H9 (cell line): ENCODE data around the gene SELENOV. TPM values are rescaled to one million over a fixed set of nuclear protein-coding genes. Genes with fewer than 3 reads are reported as not detected.

Experiments used
- DNase-seq: peaks from one replicate; pipeline ENCODE4 v3.0.0-alpha.2; 2017
- H2AFZ ChIP-seq: one replicate; pipeline ENCODE4 v1.6.1; 2013; ENCODE audit warnings: mild to moderate bottlenecking, low read length, control low read depth, moderate library complexity
- H2AK5ac ChIP-seq: 2 replicates; pipeline ENCODE4 v1.6.1; 2013; ENCODE audit warnings: low read length, control low read depth, mixed read lengths; ENCODE audit not compliant: insufficient read length
- H2BK120ac ChIP-seq: one replicate; pipeline ENCODE4 v1.6.1; 2013; ENCODE audit warnings: low read depth, mild to moderate bottlenecking, low read length, control low read depth, inconsistent platforms; ENCODE audit not compliant: poor library complexity, severe bottlenecking
- H2BK12ac ChIP-seq: 2 replicates; pipeline ENCODE4 v1.6.1; 2013; ENCODE audit warnings: low read length, control low read depth, mixed read lengths, low read depth; ENCODE audit not compliant: insufficient read length
- H2BK15ac ChIP-seq: 2 replicates; pipeline ENCODE4 v1.6.1; 2013; ENCODE audit warnings: low read depth, low read length, control low read depth
- H2BK20ac ChIP-seq: one replicate; pipeline ENCODE4 v1.6.1; 2013; ENCODE audit warnings: low read depth, mild to moderate bottlenecking, low read length, control low read depth, inconsistent platforms; ENCODE audit not compliant: poor library complexity, severe bottlenecking
- H2BK5ac ChIP-seq: 2 replicates; pipeline ENCODE4 v1.6.1; 2013; ENCODE audit warnings: low read length, control low read depth, mixed read lengths; ENCODE audit not compliant: insufficient read length
- H3K14ac ChIP-seq: 2 replicates; pipeline ENCODE4 v1.6.1; 2013; ENCODE audit warnings: low read length, control low read depth; ENCODE audit not compliant: insufficient read depth
- H3K18ac ChIP-seq: 2 replicates; pipeline ENCODE4 v1.6.1; 2013; ENCODE audit warnings: low read depth, mild to moderate bottlenecking, mixed read lengths, low read length, control low read depth; ENCODE audit not compliant: insufficient read length
- H3K23ac ChIP-seq: 2 replicates; pipeline ENCODE4 v1.6.1; 2013; ENCODE audit warnings: low read length, control low read depth, mixed read lengths, low read depth; ENCODE audit not compliant: insufficient read length
- H3K23me2 ChIP-seq: 2 replicates; pipeline ENCODE4 v1.6.1; 2013; ENCODE audit warnings: low read depth, mild to moderate bottlenecking, mixed read lengths, low read length, control low read depth; ENCODE audit not compliant: insufficient read length, poor library complexity, severe bottlenecking
- H3K27ac ChIP-seq: 2 replicates; pipeline ENCODE4 v1.5.1; 2013; ENCODE audit warnings: low read length, control low read depth, mixed read lengths, low read depth; ENCODE audit not compliant: insufficient read length
- H3K27me3 ChIP-seq: 2 replicates; pipeline ENCODE4 v1.6.1; 2013; ENCODE audit warnings: low read length, control low read depth, inconsistent platforms; ENCODE audit not compliant: insufficient read depth
- H3K4ac ChIP-seq: 2 replicates; pipeline ENCODE4 v1.6.1; 2013; ENCODE audit warnings: low read depth, mild to moderate bottlenecking, control low read depth, inconsistent platforms, low read length, moderate library complexity
- H3K4me1 ChIP-seq: 2 replicates; pipeline ENCODE4 v1.6.1; 2013; ENCODE audit warnings: low read length, control low read depth, inconsistent platforms; ENCODE audit not compliant: insufficient read depth
- H3K4me2 ChIP-seq: 2 replicates; pipeline ENCODE4 v1.6.1; 2013; ENCODE audit warnings: low read length, control low read depth, mixed read lengths; ENCODE audit not compliant: insufficient read length, insufficient read depth
- H3K56ac ChIP-seq: 2 replicates; pipeline ENCODE4 v1.6.1; 2013; ENCODE audit warnings: low read depth, mild to moderate bottlenecking, mixed read lengths, low read length, control low read depth; ENCODE audit not compliant: insufficient read length
- H3K79me1 ChIP-seq: 2 replicates; pipeline ENCODE4 v1.6.1; 2013; ENCODE audit warnings: low read depth, mild to moderate bottlenecking, moderate library complexity, low read length, control low read depth, inconsistent platforms; ENCODE audit not compliant: insufficient read depth, poor library complexity, severe bottlenecking
- H3K79me2 ChIP-seq: 2 replicates; pipeline ENCODE4 v1.6.1; 2013; ENCODE audit warnings: low read length, control low read depth, inconsistent platforms; ENCODE audit not compliant: insufficient read depth
- H3K9ac ChIP-seq: 2 replicates; pipeline ENCODE4 v1.6.1; 2013; ENCODE audit warnings: low read length, control low read depth, mixed read lengths; ENCODE audit not compliant: insufficient read length; ENCODE audit errors: extremely low read depth
- H3K9me3 ChIP-seq: one replicate; pipeline ENCODE4 v1.6.1; 2013; ENCODE audit warnings: low read depth, low read length, inconsistent platforms; ENCODE audit not compliant: control insufficient read depth
- H3T11ph ChIP-seq: one replicate; pipeline ENCODE4 v1.6.1; 2013; ENCODE audit warnings: mild to moderate bottlenecking, low read length, control low read depth, inconsistent platforms
- H4K20me1 ChIP-seq: one replicate; pipeline ENCODE4 v1.6.1; 2013; ENCODE audit not compliant: control insufficient read depth, insufficient read length, insufficient read depth
- H4K5ac ChIP-seq: 2 replicates; pipeline ENCODE4 v1.6.1; 2013; ENCODE audit warnings: low read depth, mild to moderate bottlenecking, mixed read lengths, low read length, control low read depth; ENCODE audit not compliant: insufficient read length
- H4K8ac ChIP-seq: replicated peaks from 2 replicates; pipeline ENCODE4 v1.6.1; 2013; ENCODE audit warnings: low read length, control low read depth, mixed read lengths, low read depth; ENCODE audit not compliant: insufficient read length
- H4K91ac ChIP-seq: 2 replicates; pipeline ENCODE4 v1.6.1; 2013; ENCODE audit warnings: low read depth, mild to moderate bottlenecking, moderate library complexity, mixed read lengths, low read length, control low read depth; ENCODE audit not compliant: insufficient read length
- H3K27ac Mint-ChIP-seq, 3 experiments: 2 replicates in 2 of 3; 3 replicates in 1 of 3; pipeline ENCODE4 v1.8.0; 2020 to 2021; ENCODE audit warnings: mixed read lengths in 3 of 3, mild to moderate bottlenecking in 1 of 3, moderate library complexity in 1 of 3
- H3K27me3 Mint-ChIP-seq: 2 replicates; pipeline ENCODE4 v1.8.0; 2021; ENCODE audit warnings: low read depth, mild to moderate bottlenecking, moderate library complexity, mixed read lengths
- H3K36me3 Mint-ChIP-seq, 3 experiments: 2 replicates in 2 of 3; 3 replicates in 1 of 3; pipeline ENCODE4 v1.8.0; 2020 to 2021; ENCODE audit warnings: low read depth in 3 of 3, mixed read lengths in 3 of 3; ENCODE audit not compliant: insufficient read depth in 1 of 3
- H3K4me1 Mint-ChIP-seq, 2 experiments: 2 replicates each; pipeline ENCODE4 v1.8.0; 2020; ENCODE audit warnings: mixed read lengths in 2 of 2
- H3K4me3 Mint-ChIP-seq, 2 experiments: 2 replicates in 1 of 2; 3 replicates in 1 of 2; pipeline ENCODE4 v1.8.0; 2020 to 2021; ENCODE audit warnings: mild to moderate bottlenecking in 2 of 2, mixed read lengths in 2 of 2, moderate library complexity in 1 of 2
- H3K9me3 Mint-ChIP-seq, 2 experiments: 2 replicates in 1 of 2; 3 replicates in 1 of 2; pipeline ENCODE4 v1.8.0; 2020; ENCODE audit warnings: mild to moderate bottlenecking in 2 of 2, mixed read lengths in 2 of 2, moderate library complexity in 1 of 2
- WGBS: extraction: QIAGEN DNeasy Blood & Tissue Kit; methylation state at CpG from one replicate; pipeline ENCODE4 v1.1.7; 2013; ENCODE audit warnings: missing lambda C conversion rate, low lambda C conversion rate, mixed read lengths; ENCODE audit not compliant: insufficient read length; ENCODE audit errors: extremely low coverage; 5-methylcytosine and 5-hydroxymethylcytosine counted together
- total RNA-seq: library from RNA; stranded (reverse); gene quantifications from 2 replicates; pipeline ENCODE4 v1.2.1, GENCODE V29; 2021
- TF ChIP-seq, protein P1 (sequence below): fragments of 200-600 bp; sonication (generic); conservative IDR thresholded peaks from 3 replicates; pipeline ENCODE4 v1.8.0; 2021; ENCODE audit warnings: antibody characterized with exemption, mild to moderate bottlenecking

The SELENOV gene
- total RNA-seq, 1 experiment from 2014 or later = 6.9 TPM

DNA sequence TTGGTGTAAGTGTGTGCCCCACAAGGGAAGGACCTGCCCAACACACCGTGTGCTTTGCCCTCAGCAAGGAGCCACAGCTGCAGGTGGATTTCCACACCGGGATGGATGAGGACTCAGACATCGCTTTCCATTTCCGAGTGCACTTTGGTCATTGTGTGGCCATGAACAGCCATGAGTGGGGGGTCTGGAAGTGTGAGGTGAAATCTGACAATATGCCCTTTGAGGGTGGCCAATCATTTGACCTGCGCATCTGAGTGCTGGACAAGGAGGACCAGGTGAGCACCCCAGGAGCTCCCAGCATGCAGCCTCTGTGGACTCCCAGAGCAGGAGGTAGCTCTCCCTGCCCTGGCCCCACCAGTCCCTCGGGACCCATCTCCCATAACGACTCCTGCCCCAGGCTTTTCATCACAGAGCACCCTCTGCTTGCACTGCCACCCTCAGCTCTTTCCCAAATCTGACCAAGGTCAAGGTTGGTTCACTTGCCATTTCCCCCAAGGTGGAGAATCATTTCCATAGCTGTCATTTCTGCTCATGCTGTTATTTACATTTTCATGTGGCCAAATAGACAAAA is 38.2 kb downstream of the SELENOV start:
- H4K5ac ChIP-seq = no peak overlapping the region
- Mint-ChIP-seq H3K36me3 (no peaks in the 10 kb centered on the region), H3K27ac (no peak overlapping the region), H3K27me3 (peaks cover 1% of the 10 kb centered on the region; the same call in 1 of the 2 replicates), H3K4me1 (no peaks in the 10 kb centered on the region), H3K9me3 (no peaks in the 10 kb centered on the region), H3K4me3 (no peak overlapping the region)
- no peak overlapping the region for H2BK20ac ChIP-seq
- H2AK5ac ChIP-seq = no peak overlapping the region
- no peaks in the 10 kb centered on the region for H4K20me1 ChIP-seq
- TF ChIP-seq, protein P1, sequence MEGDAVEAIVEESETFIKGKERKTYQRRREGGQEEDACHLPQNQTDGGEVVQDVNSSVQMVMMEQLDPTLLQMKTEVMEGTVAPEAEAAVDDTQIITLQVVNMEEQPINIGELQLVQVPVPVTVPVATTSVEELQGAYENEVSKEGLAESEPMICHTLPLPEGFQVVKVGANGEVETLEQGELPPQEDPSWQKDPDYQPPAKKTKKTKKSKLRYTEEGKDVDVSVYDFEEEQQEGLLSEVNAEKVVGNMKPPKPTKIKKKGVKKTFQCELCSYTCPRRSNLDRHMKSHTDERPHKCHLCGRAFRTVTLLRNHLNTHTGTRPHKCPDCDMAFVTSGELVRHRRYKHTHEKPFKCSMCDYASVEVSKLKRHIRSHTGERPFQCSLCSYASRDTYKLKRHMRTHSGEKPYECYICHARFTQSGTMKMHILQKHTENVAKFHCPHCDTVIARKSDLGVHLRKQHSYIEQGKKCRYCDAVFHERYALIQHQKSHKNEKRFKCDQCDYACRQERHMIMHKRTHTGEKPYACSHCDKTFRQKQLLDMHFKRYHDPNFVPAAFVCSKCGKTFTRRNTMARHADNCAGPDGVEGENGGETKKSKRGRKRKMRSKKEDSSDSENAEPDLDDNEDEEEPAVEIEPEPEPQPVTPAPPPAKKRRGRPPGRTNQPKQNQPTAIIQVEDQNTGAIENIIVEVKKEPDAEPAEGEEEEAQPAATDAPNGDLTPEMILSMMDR = no peak
- no peak overlapping the region; the same call in 1 of the 2 replicates for H2BK15ac ChIP-seq
- H3K79me1 ChIP-seq = no peaks in the 10 kb centered on the region
- no peak overlapping the region for H2AFZ ChIP-seq
- no peaks in the 10 kb centered on the region for H3K4me1 ChIP-seq
- no peak overlapping the region for H2BK5ac ChIP-seq
- no peak overlapping the region for H3T11ph ChIP-seq
- DNase-seq = no peak
- WGBS = no CpG with 5 or more reads among the region's 7 CpGs
- no peak overlapping the region for H3K14ac ChIP-seq
- no peaks in the 10 kb centered on the region for H3K79me2 ChIP-seq
- no peak overlapping the region for H3K18ac ChIP-seq
- H3K9ac ChIP-seq = no peak overlapping the region
- no peak overlapping the region for H4K91ac ChIP-seq
- H3K4ac ChIP-seq = no peak overlapping the region
- no peak overlapping the region for H4K8ac ChIP-seq
- H3K4me2 ChIP-seq = no peak overlapping the region
- H3K27ac ChIP-seq = no peak overlapping the region
- H3K27me3 ChIP-seq = no peaks in the 10 kb centered on the region
- no peaks in the 10 kb centered on the region for H3K9me3 ChIP-seq
- H3K23ac ChIP-seq = no peak overlapping the region
- H2BK120ac ChIP-seq = no peak overlapping the region
- H2BK12ac ChIP-seq = no peak overlapping the region
- H3K23me2 ChIP-seq = no peaks in the 10 kb centered on the region
- no peak overlapping the region for H3K56ac ChIP-seq
